Brain microvascular endothelial cell (primary cell): ENCODE measurements around the gene AATF.

Experiments
- DNase-seq: peaks from one replicate; pipeline ENCODE4 v3.0.0-alpha.2; 2020
- H3K27ac ChIP-seq: fragments of 250-450 bp; sonication (Bioruptor Pico); 2 replicates; pipeline ENCODE4 v1.5.1; 2020; ENCODE audit warnings: mild to moderate bottlenecking, moderate library complexity
- H3K27me3 ChIP-seq: fragments of 250-450 bp; sonication (Bioruptor Pico); replicated peaks from 2 replicates; pipeline ENCODE4 v1.5.1; 2020; ENCODE audit warnings: mild to moderate bottlenecking
- H3K36me3 ChIP-seq: fragments of 250-450 bp; sonication (Bioruptor Pico); replicated peaks from 2 replicates; pipeline ENCODE4 v1.5.1; 2020; ENCODE audit warnings: mild to moderate bottlenecking
- H3K4me3 ChIP-seq: 2 replicates; pipeline ENCODE4 v1.5.1; 2011; ENCODE audit warnings: low read depth, mild to moderate bottlenecking, control low read depth, low read length, moderate library complexity
- CTCF ChIP-seq: IDR thresholded peaks from 2 replicates; pipeline ENCODE4 v1.5.1; 2011; ENCODE audit warnings: low read depth, mild to moderate bottlenecking, moderate library complexity, low read length, control low read depth, inconsistent platforms; ENCODE audit errors: missing control alignments
- in situ Hi-C: cut with HindIII; loops from 2 replicates; pipeline ENCODE4 v1.10.0; 2017; ENCODE audit warnings: low sequenced_read_pairs, low pct_ligation_motif_present

AATF gene

GRCh38 chr17:36942019-36942599 lies 6.6 kb upstream of the AATF start:
- no peaks in the 10 kb centered on the region for H3K36me3 ChIP-seq
- no peak for DNase-seq
- peaks cover 94% of the 10 kb centered on the region for H3K27me3 ChIP-seq
- in situ Hi-C loops = no loop called here
- no peak overlapping the region for H3K4me3 ChIP-seq
- H3K27ac ChIP-seq = no peak overlapping the region
- TF ChIP-seq CTCF = no peak

- in situ Hi-C loops = no loop called here
- DNase-seq = no peak
- Histone ChIP-seq H3K27ac (no peak overlapping the region), H3K27me3 (peaks cover 94% of the 10 kb centered on the region), H3K4me3 (no peak overlapping the region), H3K36me3 (no peaks in the 10 kb centered on the region)
- TF ChIP-seq CTCF = no peak
Observed at GRCh38 chr17:36942631-36943125, 6.1 kb upstream of the AATF start.

- in situ Hi-C loops = no loop called here
- DNase-seq = no peak
- Histone ChIP-seq H3K27ac (no peak overlapping the region), H3K27me3 (peaks cover 90% of the 10 kb centered on the region), H3K4me3 (no peak overlapping the region), H3K36me3 (no peaks in the 10 kb centered on the region)
- TF ChIP-seq CTCF = no peak
Observed at GRCh38 chr17:36943250-36944191, 5.2 kb upstream of the AATF start.

- DNase-seq = no peak
- Histone ChIP-seq H3K27me3 (peaks cover 80% of the 10 kb centered on the region), H3K27ac (no peak overlapping the region), H3K4me3 (no peak overlapping the region), H3K36me3 (no peaks in the 10 kb centered on the region)
- in situ Hi-C loops = no loop called here
- TF ChIP-seq CTCF = no peak
Observed at GRCh38 chr17:36944553-36944952, 4.2 kb upstream of the AATF start.

GRCh38 chr17:36945140-36945539 lies 3.6 kb upstream of the AATF start:
- TF ChIP-seq CTCF = no peak
- Histone ChIP-seq H3K4me3 (no peak overlapping the region), H3K36me3 (no peaks in the 10 kb centered on the region), H3K27ac (no peak overlapping the region), H3K27me3 (peaks cover 76% of the 10 kb centered on the region)
- DNase-seq = no peak
- in situ Hi-C loops = no loop called here
